Lower lobe of right lung (tissue), 2 donors: Measurements from ENCODE around the gene PEX3. TPM values are rescaled to one million over a fixed set of nuclear protein-coding genes. Genes with fewer than 3 reads are reported as not detected.
A peak's percentile ranks its signal among the peaks of the same experiment; 100 is the strongest.
"Not testable (repeated sequence)": the region's sequence is repeated elsewhere in the genome, so short reads cannot be mapped to it uniquely, and the experiment has no call there.

Experiments
- ATAC-seq, 2 donors: fragments of 200-7000 bp; cut with Tn5 transposase; one replicate each; pipeline ENCODE4 v1.9.1; 2020 to 2022; ENCODE audit warnings: mild to moderate bottlenecking in 2 of 2, moderate library complexity in 2 of 2
- DNase-seq: peaks from one replicate; pipeline ENCODE4 v3.0.0-alpha.2; 2020
- H3K27ac ChIP-seq: fragments of 200-600 bp; one replicate; pipeline ENCODE4 v1.8.0; 2022
- H3K27me3 ChIP-seq: fragments of 200-600 bp; one replicate; pipeline ENCODE4 v1.8.0; 2022; ENCODE audit warnings: low read depth
- H3K36me3 ChIP-seq: fragments of 200-600 bp; one replicate; pipeline ENCODE4 v1.8.0; 2022; ENCODE audit warnings: mild to moderate bottlenecking
- H3K4me1 ChIP-seq: fragments of 200-600 bp; one replicate; pipeline ENCODE4 v1.8.0; 2022
- H3K4me3 ChIP-seq: fragments of 200-600 bp; one replicate; pipeline ENCODE4 v1.8.0; 2022; ENCODE audit warnings: mild to moderate bottlenecking
- H3K9me3 ChIP-seq: fragments of 200-600 bp; one replicate; pipeline ENCODE4 v1.8.0; 2022
- intact Hi-C: fragments of 100-400 bp; cut with DNase I; formaldehyde crosslinking; loops from one replicate; pipeline ENCODE4 v1.11.0; 2022
- total RNA-seq: library from RNA; stranded (reverse); fragmentation: NEBNext Ultra II Directional; extraction: Animal tissue kit (Norgen Biotek cat#: 25700); gene quantifications from one replicate; pipeline ENCODE4 v1.2.1, GENCODE V29; 2021
- TF ChIP-seq, protein P1 (sequence below): fragments of 200-600 bp; IDR thresholded peaks from one replicate; pipeline ENCODE4 v1.8.0; 2022; ENCODE audit warnings: antibody characterized with exemption, mild to moderate bottlenecking
- donor health status: DM: no; HTN: yes; CAD: no; lungs with severe emphysema.

Gene PEX3
- total RNA-seq, 1 donor from 2014 or later: 14.7 TPM

DNA sequence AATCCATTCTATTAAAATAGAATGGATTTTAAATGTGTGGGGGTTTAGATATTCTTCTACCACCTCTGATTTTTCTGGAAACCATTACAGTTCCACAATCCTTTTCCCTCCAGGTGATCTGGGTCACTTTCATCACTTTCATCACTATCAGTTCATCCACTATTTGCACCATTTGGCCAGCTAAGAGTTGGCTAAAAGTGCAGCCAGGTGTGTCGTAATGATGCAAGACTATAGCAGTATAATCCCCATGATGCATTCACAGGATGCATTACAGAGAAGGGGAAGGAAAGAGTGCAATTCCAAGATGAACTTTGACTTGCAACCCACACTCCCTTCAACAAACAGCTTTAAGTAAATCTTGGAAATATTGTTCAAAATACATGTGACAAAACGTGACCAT is 56.0 kb downstream of the PEX3 start:
- ATAC-seq (no peak), DNase-seq (no peak)
- Histone ChIP-seq H3K4me1 (peaks cover 18% of the 10 kb centered on the region), H3K27ac (no peak overlapping the region), H3K36me3 (peaks cover 54% of the 10 kb centered on the region), H3K4me3 (no peak overlapping the region), H3K9me3 (no peaks in the 10 kb centered on the region), H3K27me3 (no peaks in the 10 kb centered on the region)
- intact Hi-C loops: no loop called here
- TF ChIP-seq, protein P1, sequence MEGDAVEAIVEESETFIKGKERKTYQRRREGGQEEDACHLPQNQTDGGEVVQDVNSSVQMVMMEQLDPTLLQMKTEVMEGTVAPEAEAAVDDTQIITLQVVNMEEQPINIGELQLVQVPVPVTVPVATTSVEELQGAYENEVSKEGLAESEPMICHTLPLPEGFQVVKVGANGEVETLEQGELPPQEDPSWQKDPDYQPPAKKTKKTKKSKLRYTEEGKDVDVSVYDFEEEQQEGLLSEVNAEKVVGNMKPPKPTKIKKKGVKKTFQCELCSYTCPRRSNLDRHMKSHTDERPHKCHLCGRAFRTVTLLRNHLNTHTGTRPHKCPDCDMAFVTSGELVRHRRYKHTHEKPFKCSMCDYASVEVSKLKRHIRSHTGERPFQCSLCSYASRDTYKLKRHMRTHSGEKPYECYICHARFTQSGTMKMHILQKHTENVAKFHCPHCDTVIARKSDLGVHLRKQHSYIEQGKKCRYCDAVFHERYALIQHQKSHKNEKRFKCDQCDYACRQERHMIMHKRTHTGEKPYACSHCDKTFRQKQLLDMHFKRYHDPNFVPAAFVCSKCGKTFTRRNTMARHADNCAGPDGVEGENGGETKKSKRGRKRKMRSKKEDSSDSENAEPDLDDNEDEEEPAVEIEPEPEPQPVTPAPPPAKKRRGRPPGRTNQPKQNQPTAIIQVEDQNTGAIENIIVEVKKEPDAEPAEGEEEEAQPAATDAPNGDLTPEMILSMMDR: no peak

DNA sequence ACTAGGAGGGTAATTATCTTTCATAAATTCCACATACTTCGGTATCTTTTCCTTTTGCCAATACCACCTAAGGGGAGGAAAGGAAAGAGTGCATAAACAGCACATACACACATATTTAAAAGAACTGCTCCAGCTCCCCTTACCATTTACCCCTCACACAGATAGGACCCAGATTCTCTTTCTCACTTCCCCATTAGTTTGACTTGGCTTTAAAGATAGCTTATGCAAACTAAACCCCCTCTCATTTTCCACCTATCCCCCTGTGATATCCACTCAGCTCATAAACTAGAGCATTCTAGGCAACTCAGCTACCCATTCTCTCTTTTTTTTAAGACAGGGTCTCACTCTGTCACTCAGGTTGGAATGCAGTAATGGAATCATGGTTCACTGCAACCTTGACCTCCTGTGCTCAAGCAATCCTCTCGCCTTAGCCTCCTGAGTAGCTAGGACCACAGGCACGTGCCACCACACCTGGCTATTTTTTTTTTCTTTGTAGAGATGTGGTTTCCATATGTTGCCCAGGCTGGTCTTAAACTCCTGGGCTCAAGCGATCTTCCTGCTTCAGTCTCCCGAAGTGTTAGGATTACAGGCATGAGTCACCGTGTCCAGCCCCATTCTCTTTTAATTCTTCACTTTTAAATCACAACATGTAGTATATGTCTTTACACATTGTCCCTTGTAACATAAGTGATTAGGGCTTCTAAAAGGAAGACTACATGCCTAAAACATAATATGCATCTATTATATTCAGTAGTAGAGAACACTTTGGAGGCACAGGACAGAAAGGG is 56.9 kb downstream of the PEX3 start:
- TF ChIP-seq, protein P1: no peak
- H3K4me1 ChIP-seq: peaks cover 26% of the 10 kb centered on the region
- DNase-seq: no peak
- H3K9me3 ChIP-seq: no peaks in the 10 kb centered on the region
- H3K27me3 ChIP-seq: no peaks in the 10 kb centered on the region
- no peak for ATAC-seq
- peaks cover 45% of the 10 kb centered on the region for H3K36me3 ChIP-seq
- H3K27ac ChIP-seq: no peak overlapping the region
- intact Hi-C loops: no loop called here
- H3K4me3 ChIP-seq: no peak overlapping the region

DNA sequence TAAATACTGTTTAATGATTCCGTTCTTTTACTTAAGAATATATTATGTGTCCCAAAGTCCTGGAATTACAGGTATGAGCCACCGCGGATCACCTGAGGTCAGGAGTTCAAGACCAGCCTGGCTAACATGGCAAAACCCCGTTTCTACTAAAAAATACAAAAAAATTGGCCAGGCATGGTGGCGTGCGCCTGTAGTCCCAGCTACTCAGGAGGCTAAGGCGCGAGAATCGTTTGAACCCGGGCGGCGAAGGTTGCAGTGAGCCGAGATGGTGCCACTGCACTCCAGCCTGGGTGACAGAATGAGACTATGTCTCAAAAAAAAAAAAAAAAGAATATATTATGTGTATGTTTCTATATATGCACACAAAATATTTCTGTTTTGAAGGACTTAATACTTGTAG is 59.7 kb downstream of the PEX3 start:
- DNase-seq, intact Hi-C loops, ATAC-seq, H3K27ac ChIP-seq, H3K9me3 ChIP-seq, H3K27me3 ChIP-seq: not testable (repeated sequence)
- Histone ChIP-seq H3K4me3 (peak overlapping the region; percentile 85), H3K36me3 (peaks cover 27% of the 10 kb centered on the region), H3K4me1 (peaks cover 31% of the 10 kb centered on the region)

DNA sequence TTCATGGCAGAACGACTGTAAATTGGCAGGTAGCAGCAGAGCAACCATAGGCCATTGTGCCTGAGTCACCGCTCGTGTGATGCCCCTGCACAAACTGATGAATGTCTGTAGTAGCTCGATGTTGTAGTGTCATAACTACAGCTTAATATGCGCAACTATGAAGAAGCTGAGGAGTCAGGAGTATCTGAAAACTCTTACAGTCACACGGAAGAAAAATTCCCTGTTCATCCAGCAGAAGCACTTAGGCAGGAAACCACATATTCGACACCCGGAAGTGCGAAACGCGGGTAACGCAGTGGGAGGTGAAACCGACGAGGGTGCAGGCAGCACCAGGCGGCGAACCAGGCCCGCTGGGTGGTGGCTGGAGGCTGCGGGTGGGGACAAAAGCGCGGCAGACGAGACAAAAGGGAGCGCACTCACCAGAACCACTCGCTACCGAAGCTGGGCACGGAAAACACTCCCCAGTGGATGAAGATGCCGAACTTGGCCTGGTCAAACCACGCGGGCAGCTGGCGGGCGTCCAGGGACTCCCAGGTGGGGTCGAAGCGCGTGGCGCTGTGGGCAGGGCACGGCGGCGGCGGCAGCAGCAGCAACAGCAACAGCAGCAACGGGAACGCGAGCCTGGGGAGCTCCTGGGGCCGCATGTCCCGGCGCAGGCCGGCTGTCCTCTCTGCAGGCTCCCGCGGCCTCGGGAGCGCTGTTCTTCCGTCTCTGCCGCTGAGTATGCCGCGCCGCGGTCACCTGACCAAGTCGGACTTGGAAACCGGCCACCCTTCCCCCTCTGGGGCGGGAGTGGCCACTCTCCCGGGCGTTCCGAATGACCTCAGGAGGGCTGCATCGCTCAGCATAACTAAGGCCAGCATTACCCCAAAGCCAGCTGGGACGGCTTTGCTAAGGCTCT is 60.6 kb downstream of the PEX3 start, which contains the start of gene FUCA2:
Gene FUCA2, minus strand, starts transcription at position 730 of the 901 bp plus-strand sequence. Its CDS starts 86 bp downstream, at position 644.
- Histone ChIP-seq H3K4me1 (peaks cover 31% of the 10 kb centered on the region), H3K36me3 (peaks cover 18% of the 10 kb centered on the region)

DNA sequence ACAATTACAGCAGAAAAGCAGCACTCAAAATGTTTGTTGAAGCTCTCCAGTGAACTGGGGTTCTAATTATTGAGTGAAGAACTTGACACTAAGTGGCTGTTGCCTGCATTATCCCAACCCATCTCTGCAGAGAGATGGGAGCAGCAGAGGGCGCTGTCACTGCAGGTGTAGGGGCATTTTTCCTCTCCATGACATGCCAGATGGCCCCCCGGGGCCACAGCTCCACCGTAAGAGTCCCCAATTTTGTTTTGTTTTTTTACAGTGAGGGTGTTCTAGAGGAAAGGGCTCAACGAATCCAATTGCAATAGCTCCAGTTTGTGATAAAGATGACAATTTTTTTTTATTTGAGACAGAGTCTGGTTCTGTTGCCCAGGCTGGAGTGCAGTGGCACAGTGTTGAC is 62.8 kb downstream of the PEX3 start:
- TF ChIP-seq, protein P1: peak; percentile 48
- Histone ChIP-seq H3K4me1 (peaks cover 31% of the 10 kb centered on the region), H3K27ac (no peak overlapping the region), H3K4me3 (no peak overlapping the region), H3K36me3 (no peaks in the 10 kb centered on the region), H3K27me3 (no peaks in the 10 kb centered on the region), H3K9me3 (no peaks in the 10 kb centered on the region)
- DNase-seq (peak; percentile 60), ATAC-seq (peak; percentile 29 to 32)
- intact Hi-C loops: no loop called here

More for the DNA sequence above, 60.6 kb downstream of the PEX3 start, which contains the start of gene FUCA2:
- Histone ChIP-seq H3K4me3 (peak within 1 kb of the TSS; percentile 85), H3K9me3 (no peaks in the 10 kb centered on the region), H3K27ac (peak within 1 kb of the TSS; percentile 93), H3K27me3 (no peaks in the 10 kb centered on the region)
- DNase-seq (peak; percentile 94), ATAC-seq (peak; percentile 95)
- intact Hi-C loops: no loop called here
- TF ChIP-seq, protein P1: no peak
